GM23338 (cell line): ENCODE results near the gene SH3RF3. TPM values are rescaled to one million over a fixed set of nuclear protein-coding genes. Genes with fewer than 3 reads are reported as not detected.

ENCODE experiments used
- ATAC-seq: fragments of 200-7000 bp; cut with Tn5 transposase; 3 replicates; pipeline ENCODE4 v1.9.1; 2020
- DNase-seq: peaks from one replicate; pipeline ENCODE4 v3.0.0-alpha.2; 2015; ENCODE audit warnings: low spot score
- H2AFZ ChIP-seq: fragments of 200-600 bp; sonication (generic); 2 replicates; pipeline ENCODE4 v1.8.0; 2016; ENCODE audit warnings: antibody characterized with exemption, mild to moderate bottlenecking, moderate library complexity
- H3F3A ChIP-seq: fragments of 200-600 bp; sonication (generic); replicated peaks from 2 replicates; pipeline ENCODE4 v1.8.0; 2017; ENCODE audit warnings: antibody characterized with exemption, mixed run types, low read depth
- H3K27ac ChIP-seq: fragments of 200-600 bp; sonication (generic); 2 replicates; pipeline ENCODE4 v1.6.1; 2016; ENCODE audit warnings: low read depth
- H3K27me3 ChIP-seq: fragments of 200-600 bp; sonication (generic); 2 replicates; pipeline ENCODE4 v1.8.0; 2016; ENCODE audit warnings: mild to moderate bottlenecking, mixed run types, moderate library complexity; ENCODE audit not compliant: insufficient read depth
- H3K36me3 ChIP-seq: fragments of 200-600 bp; sonication (generic); 2 replicates; pipeline ENCODE4 v1.8.0; 2016; ENCODE audit warnings: mild to moderate bottlenecking; ENCODE audit not compliant: insufficient read depth
- H3K4me1 ChIP-seq: fragments of 200-600 bp; sonication (generic); 2 replicates; pipeline ENCODE4 v1.8.0; 2016; ENCODE audit warnings: mild to moderate bottlenecking, moderate library complexity; ENCODE audit not compliant: insufficient read depth
- H3K4me2 ChIP-seq: fragments of 200-600 bp; sonication (generic); 2 replicates; pipeline ENCODE4 v1.7.1; 2017; ENCODE audit warnings: mixed run types
- H3K4me3 ChIP-seq: fragments of 200-600 bp; sonication (generic); 2 replicates; pipeline ENCODE4 v1.6.1; 2016; ENCODE audit warnings: mixed run types
- H3K79me2 ChIP-seq: fragments of 200-600 bp; sonication (generic); replicated peaks from 2 replicates; pipeline ENCODE4 v1.8.0; 2017; ENCODE audit warnings: mild to moderate bottlenecking; ENCODE audit not compliant: insufficient read depth
- H3K9me2 ChIP-seq: fragments of 200-600 bp; sonication (generic); 2 replicates; pipeline ENCODE4 v1.8.0; 2017; ENCODE audit not compliant: insufficient read depth
- H4K20me1 ChIP-seq: fragments of 200-600 bp; sonication (generic); replicated peaks from 2 replicates; pipeline ENCODE4 v1.8.0; 2017; ENCODE audit warnings: mild to moderate bottlenecking; ENCODE audit not compliant: insufficient read depth
- H3K27ac Mint-ChIP-seq: 2 replicates; pipeline ENCODE4 v1.8.0; 2020; ENCODE audit warnings: inconsistent platforms, mild to moderate bottlenecking, moderate library complexity, mixed read lengths
- H3K27me3 Mint-ChIP-seq: 3 replicates; pipeline ENCODE4 v1.8.0; 2022; ENCODE audit warnings: low read depth, mild to moderate bottlenecking, moderate library complexity, mixed read lengths, inconsistent platforms; ENCODE audit not compliant: insufficient read depth, poor library complexity
- H3K36me3 Mint-ChIP-seq: 3 replicates; pipeline ENCODE4 v1.8.0; 2021; ENCODE audit warnings: low read depth, mild to moderate bottlenecking, inconsistent platforms, moderate library complexity, mixed read lengths
- H3K4me1 Mint-ChIP-seq: 3 replicates; pipeline ENCODE4 v1.8.0; 2020; ENCODE audit warnings: mild to moderate bottlenecking, inconsistent platforms, mixed read lengths
- H3K4me3 Mint-ChIP-seq: 3 replicates; pipeline ENCODE4 v1.8.0; 2021; ENCODE audit warnings: moderate library complexity, mild to moderate bottlenecking, inconsistent platforms, mixed read lengths
- H3K9me3 Mint-ChIP-seq: 3 replicates; pipeline ENCODE4 v1.8.0; 2020; ENCODE audit warnings: moderate library complexity, mild to moderate bottlenecking, inconsistent platforms, mixed read lengths
- CREB1 ChIP-seq: fragments of 250-450 bp; sonication (Bioruptor Pico); IDR thresholded peaks from 2 replicates; pipeline ENCODE4 v1.5.0; 2020; ENCODE audit warnings: low read depth, mild to moderate bottlenecking, moderate library complexity
- EZH2phosphoT487 ChIP-seq: fragments of 200-600 bp; sonication (generic); IDR thresholded peaks from one replicate; pipeline ENCODE4 v1.8.1; 2018; ENCODE audit warnings: antibody characterized with exemption; ENCODE audit not compliant: unreplicated experiment
- POLR2AphosphoS5 ChIP-seq: IDR thresholded peaks from 2 replicates; pipeline ENCODE4 v1.6.1; 2016; ENCODE audit warnings: antibody characterized with exemption, low read depth
- STAT1 ChIP-seq: IDR thresholded peaks from one replicate; pipeline ENCODE4 v1.6.1; 2016; ENCODE audit warnings: antibody characterized with exemption; ENCODE audit not compliant: unreplicated experiment
- ZNF114 ChIP-seq: fragments of 250-450 bp; sonication (Bioruptor Pico); IDR thresholded peaks from 2 replicates; pipeline ENCODE4 v1.5.0; 2020; ENCODE audit warnings: mild to moderate bottlenecking, moderate library complexity
- polyA plus RNA-seq: library from polyadenylated mRNA; unstranded; fragments of >200 nt; fragmentation: Nextera tagmentation; extraction: Ambion mirVana; gene quantifications from 2 replicates; pipeline ENCODE4 v1.2.1, GENCODE V29; 2016
- total RNA-seq: library from RNA; depleted of rRNA; stranded (reverse); fragments of >200 nt; shearing (Covaris generic); gene quantifications from 2 replicates; pipeline ENCODE4 v1.2.3, GENCODE V29; 2014
- TF ChIP-seq, protein P1 (sequence below): IDR thresholded peaks from one replicate; pipeline ENCODE4 v1.6.1; 2018; ENCODE audit warnings: antibody characterized with exemption; ENCODE audit not compliant: unreplicated experiment

Gene SH3RF3
- total and polyA plus RNA-seq, 2 experiments from 2014 or later: 0.11 to 0.63 TPM

DNA sequence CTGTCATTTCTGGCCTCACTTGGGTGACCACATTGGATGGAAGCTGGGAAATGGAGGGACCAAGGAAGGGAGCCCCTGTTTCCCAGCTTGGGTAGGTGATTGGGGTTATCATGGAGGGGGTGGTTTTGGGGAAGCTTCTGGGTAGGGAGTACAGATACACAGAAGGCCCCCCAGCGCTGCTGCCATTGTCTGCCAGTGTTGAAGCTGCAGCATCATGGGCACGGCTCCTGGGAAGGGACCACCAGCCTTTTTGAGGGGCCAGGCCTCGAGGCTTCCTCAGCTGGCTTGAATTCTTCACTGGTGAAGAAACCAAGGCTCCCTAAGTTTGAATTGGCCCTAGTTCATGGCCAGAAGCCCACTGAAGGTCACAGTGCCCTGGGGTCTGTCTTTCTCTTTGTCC lies 25.2 kb downstream of the SH3RF3 start:
- no peaks in the 10 kb centered on the region for H3K27me3 ChIP-seq
- no peak overlapping the region for H3K4me3 ChIP-seq
- H3K36me3 Mint-ChIP-seq: no peaks in the 10 kb centered on the region
- ATAC-seq (no peak), DNase-seq (no peak)
- H3K4me1 Mint-ChIP-seq: peaks cover 7% of the 10 kb centered on the region
- no peak for TF ChIP-seq ZNF114 (CRISPR knock-in tag)
- TF ChIP-seq, protein P1, sequence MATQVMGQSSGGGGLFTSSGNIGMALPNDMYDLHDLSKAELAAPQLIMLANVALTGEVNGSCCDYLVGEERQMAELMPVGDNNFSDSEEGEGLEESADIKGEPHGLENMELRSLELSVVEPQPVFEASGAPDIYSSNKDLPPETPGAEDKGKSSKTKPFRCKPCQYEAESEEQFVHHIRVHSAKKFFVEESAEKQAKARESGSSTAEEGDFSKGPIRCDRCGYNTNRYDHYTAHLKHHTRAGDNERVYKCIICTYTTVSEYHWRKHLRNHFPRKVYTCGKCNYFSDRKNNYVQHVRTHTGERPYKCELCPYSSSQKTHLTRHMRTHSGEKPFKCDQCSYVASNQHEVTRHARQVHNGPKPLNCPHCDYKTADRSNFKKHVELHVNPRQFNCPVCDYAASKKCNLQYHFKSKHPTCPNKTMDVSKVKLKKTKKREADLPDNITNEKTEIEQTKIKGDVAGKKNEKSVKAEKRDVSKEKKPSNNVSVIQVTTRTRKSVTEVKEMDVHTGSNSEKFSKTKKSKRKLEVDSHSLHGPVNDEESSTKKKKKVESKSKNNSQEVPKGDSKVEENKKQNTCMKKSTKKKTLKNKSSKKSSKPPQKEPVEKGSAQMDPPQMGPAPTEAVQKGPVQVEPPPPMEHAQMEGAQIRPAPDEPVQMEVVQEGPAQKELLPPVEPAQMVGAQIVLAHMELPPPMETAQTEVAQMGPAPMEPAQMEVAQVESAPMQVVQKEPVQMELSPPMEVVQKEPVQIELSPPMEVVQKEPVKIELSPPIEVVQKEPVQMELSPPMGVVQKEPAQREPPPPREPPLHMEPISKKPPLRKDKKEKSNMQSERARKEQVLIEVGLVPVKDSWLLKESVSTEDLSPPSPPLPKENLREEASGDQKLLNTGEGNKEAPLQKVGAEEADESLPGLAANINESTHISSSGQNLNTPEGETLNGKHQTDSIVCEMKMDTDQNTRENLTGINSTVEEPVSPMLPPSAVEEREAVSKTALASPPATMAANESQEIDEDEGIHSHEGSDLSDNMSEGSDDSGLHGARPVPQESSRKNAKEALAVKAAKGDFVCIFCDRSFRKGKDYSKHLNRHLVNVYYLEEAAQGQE: no peak
- TF ChIP-seq CREB1 (CRISPR knock-in tag): no peak
- no peak overlapping the region for H3K27ac ChIP-seq
- no peaks in the 10 kb centered on the region for H3K9me2 ChIP-seq
- no peak overlapping the region for H3K27ac Mint-ChIP-seq
- H2AFZ ChIP-seq: no peak overlapping the region
- H3K9me3 Mint-ChIP-seq: peaks cover 2% of the 10 kb centered on the region; the same call in 1 of the 3 replicates
- H3K36me3 ChIP-seq: no peaks in the 10 kb centered on the region
- H3K4me3 Mint-ChIP-seq: no peak overlapping the region
- peaks cover 11% of the 10 kb centered on the region for H3K27me3 Mint-ChIP-seq
- no peak overlapping the region for H3K4me2 ChIP-seq
- H3K79me2 ChIP-seq: no peaks in the 10 kb centered on the region
- H3K4me1 ChIP-seq: peaks cover 3% of the 10 kb centered on the region; the same call in 1 of the 2 replicates
- H3F3A ChIP-seq: no peaks in the 10 kb centered on the region
- no peaks in the 10 kb centered on the region for H4K20me1 ChIP-seq

DNA sequence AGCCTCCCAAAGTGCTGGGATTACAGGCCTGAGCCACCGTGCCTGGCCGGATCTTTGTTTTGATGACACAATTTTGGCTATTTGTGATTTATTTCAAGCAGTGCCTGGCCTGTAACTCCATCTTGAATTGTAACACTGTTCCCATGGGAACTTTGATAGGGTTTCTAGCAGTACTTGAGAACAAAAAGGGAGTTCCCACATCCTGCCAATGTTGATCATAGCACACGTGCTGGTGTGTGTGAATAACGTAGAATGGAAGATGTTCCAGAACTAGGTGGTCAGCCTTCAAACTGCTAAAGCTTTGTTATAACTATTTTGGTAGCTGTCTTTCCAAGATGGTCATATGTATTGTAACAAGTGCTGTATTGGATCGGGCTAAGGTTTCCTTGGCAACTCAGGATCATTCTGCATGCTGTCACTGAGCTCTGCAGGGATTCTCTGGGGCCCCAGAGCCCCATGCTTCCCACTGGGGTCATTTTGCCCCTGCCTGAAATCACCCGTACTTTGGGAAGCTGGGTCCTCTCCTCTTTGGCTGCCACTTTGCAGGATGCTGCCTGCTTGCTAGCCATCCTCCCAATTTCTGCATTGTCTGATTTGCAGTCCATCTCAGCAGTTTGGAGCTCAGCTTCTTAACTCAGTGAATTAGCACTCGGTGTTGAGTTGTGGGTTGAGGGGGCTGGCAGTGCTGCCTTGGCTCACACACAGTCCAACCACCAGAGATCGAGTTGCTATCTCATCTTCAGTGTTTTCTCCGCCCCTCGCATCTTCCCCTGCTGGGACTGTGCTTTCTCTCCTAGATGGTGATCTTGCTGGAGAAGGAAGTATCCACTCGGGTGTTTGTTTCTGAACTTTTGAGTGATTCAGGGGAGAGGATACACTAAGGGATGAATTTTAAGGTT lies 26.8 kb downstream of the SH3RF3 start:
- Histone ChIP-seq H3K27me3 (no peaks in the 10 kb centered on the region), H3K36me3 (no peaks in the 10 kb centered on the region), H3K4me2 (no peak overlapping the region), H3K4me3 (no peak overlapping the region), H3K79me2 (no peaks in the 10 kb centered on the region), H3F3A (no peaks in the 10 kb centered on the region), H3K4me1 (peaks cover 3% of the 10 kb centered on the region; the same call in 1 of the 2 replicates), H4K20me1 (no peaks in the 10 kb centered on the region), H3K9me2 (no peaks in the 10 kb centered on the region), H3K27ac (no peak overlapping the region), H2AFZ (no peak overlapping the region)
- DNase-seq: no peak
- peak; percentile 52 for ATAC-seq
- H3K27ac Mint-ChIP-seq: no peak overlapping the region
- H3K4me1 Mint-ChIP-seq: peaks cover 7% of the 10 kb centered on the region
- TF ChIP-seq POLR2AphosphoS5 (no peak), ZNF114 (CRISPR knock-in tag) (no peak), EZH2phosphoT487 (no peak), CREB1 (CRISPR knock-in tag) (no peak), STAT1 (no peak)
- no peak overlapping the region for H3K4me3 Mint-ChIP-seq
- H3K27me3 Mint-ChIP-seq: peaks cover 17% of the 10 kb centered on the region
- H3K36me3 Mint-ChIP-seq: no peaks in the 10 kb centered on the region
- H3K9me3 Mint-ChIP-seq: peaks cover 2% of the 10 kb centered on the region; the same call in 1 of the 3 replicates
